Lower leg skin (tissue), 4 donors: ENCODE results near the gene TSPO2. TPM values are rescaled to one million over a fixed set of nuclear protein-coding genes. Genes with fewer than 3 reads are reported as not detected.
A peak's percentile ranks its signal among the peaks of the same experiment; 100 is the strongest.

Source experiments
- DNase-seq, 2 donors: peaks; one replicate each; pipeline ENCODE4 v3.0.0-alpha.2; 2019; ENCODE audit warnings: low spot score in 2 of 2
- H3K4me3 ChIP-seq: fragments of 200-600 bp; sonication (generic); 2 replicates; pipeline ENCODE4 v1.5.1; 2017; ENCODE audit warnings: mild to moderate bottlenecking, low read depth; ENCODE audit not compliant: poor library complexity, severe bottlenecking
- CTCF ChIP-seq, 3 donors: fragments of 450-650 bp; IDR thresholded peaks; one replicate each; pipeline ENCODE4 v1.5.1; 2016; ENCODE audit warnings: antibody characterized with exemption in 3 of 3, mild to moderate bottlenecking in 3 of 3, moderate library complexity in 2 of 3
- POLR2A ChIP-seq, 2 donors: fragments of 450-650 bp; IDR thresholded peaks; one replicate each; pipeline ENCODE4 v1.6.1; 2016 to 2017; ENCODE audit warnings: antibody characterized with exemption in 2 of 2, mild to moderate bottlenecking in 1 of 2, moderate library complexity in 1 of 2
- WGBS, 2 donors: methylation state at CpG; one replicate each; pipeline ENCODE4 v1.1.5; 2018; 5-methylcytosine and 5-hydroxymethylcytosine counted together
- intact Hi-C: fragments of 100-400 bp; cut with DNase I; formaldehyde crosslinking; loops from one replicate; pipeline ENCODE4 v1.15.0; 2023; ENCODE audit warnings: low total_unique reads
- total RNA-seq, 4 donors: library from RNA; depleted of rRNA; stranded (reverse); fragments of >200 nt; gene quantifications; one replicate each; pipeline ENCODE4 v1.1.0, GENCODE V29; 2016

The TSPO2 gene
- not detected for total RNA-seq

GRCh38 chr6:41042226-41043055, at the start of gene TSPO2:
TSS of gene TSPO2 (plus strand) at chr6:41042467. CDS start at chr6:41042986, 519 bp downstream.
- WGBS, 2 donors = 68 to 88% methylated on average over 10 of the region's 10 CpGs
- peak in 1 of 2 donors; percentile 68 for DNase-seq
- TF ChIP-seq POLR2A (IDR thresholded peaks at IDR 0.05) (no peak), CTCF (IDR thresholded peaks at IDR 0.05) (no peak)
- intact Hi-C loops = no loop called here
- H3K4me3 ChIP-seq = no peak within 1 kb of the TSS

GRCh38 chr6:40992746-40993145, 49.5 kb upstream of the TSPO2 start:
- H3K4me3 ChIP-seq = no peak overlapping the region
- intact Hi-C loops = no loop called here
- no peak for DNase-seq
- TF ChIP-seq POLR2A (IDR thresholded peaks at IDR 0.05) = no peak
- TF ChIP-seq CTCF (IDR thresholded peaks at IDR 0.05) = no peak
- WGBS, 2 donors = 77 to 80% methylated on average over 3 of the region's 3 CpGs

GRCh38 chr6:40996591-40997233, 45.6 kb upstream of the TSPO2 start:
- DNase-seq = no peak
- 59 to 79% methylated on average over 6 of the region's 6 CpGs for WGBS, 2 donors
- TF ChIP-seq POLR2A (IDR thresholded peaks at IDR 0.05) (no peak), CTCF (IDR thresholded peaks at IDR 0.05) (no peak)
- intact Hi-C loops = no loop called here
- no peak overlapping the region for H3K4me3 ChIP-seq

- no peak overlapping the region for H3K4me3 ChIP-seq
- WGBS, 2 donors = 39 to 40% methylated on average over 4 of the region's 4 CpGs
- DNase-seq = no peak
- intact Hi-C loops = no loop called here
- TF ChIP-seq CTCF (IDR thresholded peaks at IDR 0.05) = no peak
- no peak for TF ChIP-seq POLR2A (IDR thresholded peaks at IDR 0.05)
These were observed 44.9 kb upstream of the TSPO2 start for GRCh38 chr6:40997234-40997957.

GRCh38 chr6:40998661-40999060, 43.6 kb upstream of the TSPO2 start:
- intact Hi-C loops = no loop called here
- TF ChIP-seq POLR2A (IDR thresholded peaks at IDR 0.05) (no peak), CTCF (IDR thresholded peaks at IDR 0.05) (no peak)
- WGBS, 2 donors = 66 to 76% methylated on average over 4 of the region's 4 CpGs

More at GRCh38 chr6:40998661-40999060, 43.6 kb upstream of the TSPO2 start:
- DNase-seq = peak in 1 of 2 donors; percentile 25
- H3K4me3 ChIP-seq = no peak overlapping the region
